Kasumi-1 (cell line): ENCODE results near the gene DCAF6.
"Not testable (repeated sequence)": the region's sequence is repeated elsewhere in the genome, so short reads cannot be mapped to it uniquely, and the experiment has no call there.

ENCODE experiments used
- DNase-seq, 2 experiments: peaks; one replicate each; lab custom pipeline; 2025; lab: John Stamatoyannopoulos, UW

DCAF6 gene

DNA sequence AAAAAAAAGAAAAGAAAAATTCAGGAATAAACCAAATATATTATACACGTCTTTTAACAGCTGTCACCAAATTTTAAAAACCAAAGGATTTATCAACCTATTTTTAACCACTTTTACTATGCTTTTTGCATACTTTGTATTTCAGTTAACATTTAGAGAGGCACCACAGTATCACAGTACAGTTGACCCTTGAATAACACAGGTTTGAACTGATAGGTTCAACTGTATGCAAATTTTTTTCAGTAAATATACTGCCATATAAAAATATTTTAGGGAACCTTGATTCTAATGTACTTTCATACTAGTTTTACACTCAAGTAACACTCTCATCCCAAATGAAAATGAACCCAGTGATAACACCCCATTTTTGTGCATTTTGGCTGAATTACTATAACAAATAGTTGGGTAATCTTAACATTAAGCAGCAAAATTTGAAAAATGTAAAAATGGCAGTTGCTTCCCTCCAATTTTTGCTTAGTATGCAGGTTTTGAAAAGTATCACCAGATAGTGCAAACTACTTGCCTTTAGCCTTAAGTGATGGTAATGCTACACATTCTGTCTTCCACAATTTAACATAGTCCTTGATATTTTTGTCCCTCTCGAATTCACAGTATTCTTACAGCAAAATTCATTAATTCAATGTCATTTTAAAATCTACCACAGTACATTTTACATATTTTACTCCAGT lies 11.8 kb upstream of the DCAF6 start:
- no peak for DNase-seq

DNA sequence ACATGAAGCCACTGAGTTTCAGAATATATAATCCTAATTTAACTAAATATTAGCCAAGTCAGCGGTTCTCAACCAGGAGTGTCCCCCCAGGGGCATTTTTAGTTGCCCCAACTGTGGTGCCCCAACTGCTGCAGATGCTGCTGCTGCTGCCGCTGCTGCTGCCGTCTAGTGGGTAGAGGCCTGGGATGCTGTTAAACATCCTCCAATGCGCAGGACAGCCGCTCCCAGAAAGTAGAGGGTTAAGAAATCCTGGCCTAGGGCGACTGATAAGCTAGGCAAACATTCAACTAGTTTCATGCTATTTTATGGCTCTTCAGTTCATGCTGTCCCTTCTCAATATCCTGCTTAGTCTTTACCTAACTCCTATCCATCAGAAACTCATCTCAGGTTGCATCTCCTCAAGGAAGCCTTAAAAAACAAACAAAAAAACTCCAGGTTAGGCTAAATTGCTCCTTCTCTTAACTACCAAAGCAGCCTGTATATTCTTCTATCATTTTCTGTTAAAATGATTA lies 9.9 kb upstream of the DCAF6 start:
- no peak for DNase-seq

DNA sequence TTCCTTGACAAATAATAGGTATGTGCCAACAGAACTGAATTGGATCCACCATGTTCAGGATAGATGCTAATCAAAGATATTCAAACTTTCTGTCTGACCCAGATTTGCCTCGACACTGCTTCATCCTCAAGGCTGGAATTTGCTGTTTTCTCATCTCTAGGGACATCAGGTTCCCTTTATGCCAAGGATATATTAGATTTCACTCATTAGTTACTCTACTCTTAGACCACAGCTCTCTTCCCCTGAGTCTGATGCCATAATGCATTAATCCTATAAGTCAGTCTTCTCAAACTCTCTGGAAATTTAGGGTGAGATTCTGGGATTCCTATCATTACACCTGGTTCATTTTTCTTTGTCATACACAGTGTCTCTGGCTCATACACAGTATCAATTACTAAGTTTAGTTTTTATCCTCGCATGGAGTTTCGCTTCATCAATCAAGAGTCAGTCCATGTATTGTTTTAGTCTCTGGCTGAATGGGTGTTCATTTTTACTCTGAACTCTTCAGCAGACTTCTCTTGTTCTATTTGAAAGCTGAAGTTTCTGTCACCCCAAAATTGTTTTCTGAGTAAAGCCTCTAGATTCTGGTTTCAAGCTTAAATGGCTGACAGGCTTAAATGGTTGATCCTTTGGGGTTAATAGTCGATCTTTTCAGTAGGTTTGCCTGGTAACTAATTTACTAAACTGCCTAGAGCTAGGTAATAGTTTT lies 9.3 kb upstream of the DCAF6 start:
- no peak for DNase-seq

DNA sequence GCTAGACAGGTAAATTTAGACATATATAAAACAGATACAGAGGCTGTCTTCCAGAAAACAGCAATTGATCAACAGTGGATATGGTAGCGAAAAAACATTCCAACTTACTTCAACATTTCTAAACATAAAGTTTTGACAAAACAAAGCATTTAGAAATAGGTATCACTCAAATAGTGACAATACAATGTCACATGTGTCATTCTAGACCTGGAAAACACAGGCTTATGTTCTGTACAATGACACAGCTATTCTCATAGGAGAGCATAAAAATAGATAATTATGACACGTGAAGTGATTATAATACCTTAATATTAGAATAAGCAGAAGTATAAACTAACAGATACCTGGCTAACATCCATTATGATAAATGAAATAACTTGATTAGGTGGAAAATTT lies 8.0 kb upstream of the DCAF6 start:
- no peak for DNase-seq

DNA sequence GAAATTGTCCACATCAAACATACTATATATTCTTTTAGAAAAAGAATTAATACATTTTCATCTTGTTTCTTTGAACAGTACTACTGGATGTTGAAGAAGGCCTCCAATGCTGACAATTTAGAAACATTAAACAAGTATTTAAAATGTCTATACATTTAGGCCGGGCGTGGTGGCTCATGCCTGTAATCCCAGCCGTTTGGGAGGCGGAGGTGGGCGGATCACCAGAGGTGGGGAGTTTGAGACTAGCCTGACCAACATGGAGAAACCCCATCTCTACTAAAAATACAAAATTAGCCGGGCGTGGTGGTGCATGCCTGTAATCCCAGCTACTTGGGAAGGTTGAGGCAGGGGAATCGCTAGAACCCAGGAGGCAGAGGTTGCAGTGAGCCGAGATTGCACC lies 7.6 kb upstream of the DCAF6 start:
- not testable (repeated sequence) for DNase-seq

DNA sequence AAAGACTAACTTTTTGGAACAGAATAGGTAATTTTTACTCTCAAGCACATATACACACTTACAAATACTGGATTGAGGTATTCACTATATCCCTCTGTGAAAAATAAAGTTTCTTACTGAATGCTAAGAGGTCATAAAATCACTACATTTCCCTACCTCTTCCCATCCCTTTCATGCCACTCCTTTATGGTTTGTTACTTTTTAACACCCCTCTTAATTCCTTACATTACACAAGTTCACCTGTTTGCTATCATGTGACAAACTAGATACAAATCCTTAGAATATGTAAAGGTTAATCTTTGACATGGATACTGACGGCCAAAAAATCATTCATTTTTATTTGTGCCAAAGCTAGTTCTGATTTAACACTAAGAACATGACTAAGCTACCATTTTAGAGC lies 6.8 kb upstream of the DCAF6 start:
- no peak for DNase-seq

DNA sequence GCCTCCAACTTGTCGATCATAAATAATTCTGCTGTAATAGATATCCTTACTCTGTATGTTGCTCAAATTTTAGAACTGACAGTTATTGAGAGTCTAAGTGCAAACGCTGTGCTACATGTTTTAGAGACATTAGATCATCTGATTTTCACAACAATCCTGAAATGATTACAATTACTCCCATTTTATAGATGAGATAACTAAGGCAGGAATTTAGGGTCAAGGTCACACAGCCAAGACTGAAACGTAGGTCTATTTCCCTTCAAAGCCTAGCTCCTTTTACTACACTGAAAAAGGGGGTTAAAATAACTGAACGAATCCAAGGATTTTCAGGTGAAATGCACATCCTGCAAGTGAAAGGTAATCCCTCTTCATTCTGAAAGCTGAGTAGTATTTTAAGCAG lies 2.7 kb upstream of the DCAF6 start:
- no peak for DNase-seq

DNA sequence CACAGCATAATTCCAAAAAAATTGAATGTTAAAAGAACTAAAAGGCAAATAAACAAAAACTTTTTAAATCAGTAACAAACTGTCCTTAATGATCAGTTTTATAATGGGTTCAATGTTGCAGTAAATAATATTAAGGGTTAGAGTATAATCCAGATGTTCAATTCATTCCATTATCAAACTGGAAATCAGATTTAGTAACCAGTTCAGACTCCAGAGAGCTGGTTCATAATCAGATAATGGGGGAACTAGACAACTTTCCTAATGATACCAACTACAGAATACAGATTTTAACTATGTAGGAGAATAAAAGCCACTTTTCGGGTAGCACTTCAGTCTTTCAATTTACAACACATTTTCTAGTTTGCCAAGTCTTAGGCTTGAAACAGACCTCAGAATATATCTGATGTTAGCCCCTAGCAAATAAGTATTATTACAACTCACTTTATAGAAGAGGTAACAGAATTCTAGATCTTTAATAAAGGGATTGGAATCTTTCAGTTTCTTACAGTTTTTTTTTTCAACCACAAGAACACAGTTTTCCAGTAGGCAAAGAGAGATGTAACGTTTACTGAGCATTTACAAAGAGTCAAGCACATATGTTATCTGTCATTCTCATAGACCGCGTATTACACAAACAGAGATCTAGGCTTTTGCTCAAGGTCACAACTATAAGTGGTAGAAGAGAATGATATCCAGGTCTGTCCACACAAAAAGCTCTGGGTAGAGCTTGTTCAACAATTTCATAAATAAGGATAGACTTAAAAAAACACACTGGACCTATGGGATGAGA lies 1.9 kb upstream of the DCAF6 start:
- DNase-seq = peak; percentile 45 to 66

DNA sequence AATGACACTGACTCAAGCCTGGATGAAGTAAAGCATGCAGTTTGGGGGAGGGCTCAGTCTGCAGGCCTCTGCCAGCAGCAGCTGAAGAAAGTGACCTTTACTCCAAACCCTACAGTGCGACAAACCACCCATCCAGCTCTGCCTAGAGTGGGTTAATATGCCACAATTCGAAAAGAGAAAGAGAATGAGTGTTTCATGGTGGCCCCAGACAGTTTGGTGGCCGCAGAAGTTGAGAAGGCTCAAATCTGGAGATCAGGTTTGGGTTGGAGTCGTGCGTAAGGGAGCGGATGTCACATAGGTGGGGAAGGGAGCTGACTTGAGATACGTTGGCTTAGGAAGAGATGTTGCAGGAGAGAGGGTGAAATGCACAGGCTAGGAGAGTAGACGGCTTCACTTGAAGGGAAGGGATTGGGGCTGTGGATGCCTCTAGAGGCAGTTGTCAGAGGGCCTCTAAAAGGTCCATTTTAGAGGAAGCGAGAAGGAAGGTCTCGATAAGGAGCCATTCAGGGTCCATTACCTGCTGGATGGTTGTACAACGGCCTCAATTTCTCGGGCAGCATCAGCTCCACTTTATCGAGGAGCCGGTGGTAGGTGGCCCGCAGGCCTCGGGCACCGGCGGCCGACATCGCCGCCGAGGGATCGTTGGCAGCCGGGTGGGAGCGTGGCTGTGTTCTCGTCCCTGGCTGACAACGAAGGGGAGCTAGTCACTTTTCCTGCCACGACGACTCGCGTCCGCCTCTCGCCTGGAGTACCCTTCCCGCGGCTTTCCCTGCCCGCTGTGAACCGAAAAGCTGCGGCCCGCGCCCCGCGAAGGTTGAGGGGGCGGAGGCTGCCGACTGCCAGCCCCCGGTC lies 1.0 kb upstream of the DCAF6 start:
- peak; percentile 53 to 66 for DNase-seq

DNA sequence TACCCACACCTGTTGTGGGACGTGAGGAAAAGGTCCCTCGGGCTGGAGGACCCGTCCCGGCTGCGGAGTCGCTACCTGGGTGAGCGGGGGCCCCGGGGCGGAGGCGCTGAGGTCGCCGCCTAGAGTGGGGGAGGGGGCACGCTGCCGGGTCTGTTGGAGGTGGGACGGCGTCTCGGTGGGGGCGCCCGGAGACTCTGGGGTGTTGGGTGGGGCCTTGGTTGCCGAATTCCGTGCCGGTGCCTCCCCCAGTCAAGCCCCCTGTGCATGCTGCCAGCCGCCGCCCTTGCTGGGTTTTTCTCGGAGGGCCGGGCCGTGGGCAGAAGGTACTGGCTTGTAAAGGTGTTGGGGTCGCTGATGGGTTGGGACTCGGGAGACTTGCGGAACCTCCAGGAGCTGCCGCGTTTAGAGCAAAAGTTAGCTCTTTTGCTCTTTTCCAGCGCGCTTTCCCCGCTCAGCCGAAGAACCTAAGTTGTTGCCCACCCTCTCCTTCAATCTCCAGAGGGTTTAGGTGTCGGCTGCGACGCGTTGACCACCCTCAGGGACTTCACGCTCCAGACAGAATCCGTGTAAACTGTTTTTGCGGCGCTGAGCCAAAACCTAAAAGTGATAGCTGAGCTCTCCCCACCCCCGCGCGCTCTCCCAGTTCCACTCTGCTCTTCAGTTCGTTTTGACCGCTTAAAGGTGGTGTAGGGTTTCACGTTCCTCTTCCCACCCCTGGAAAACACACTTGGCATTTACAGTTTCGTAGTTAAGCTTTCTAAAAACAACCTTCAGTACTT lies 636 bp downstream of the DCAF6 start, which contains the start of gene MPC2:
MPC2 (minus strand) TSS at position 143 of the 779 bp plus-strand sequence. CDS start 1,231 bp downstream, outside the sequence.
- peak; percentile 81 to 84 for DNase-seq

DNA sequence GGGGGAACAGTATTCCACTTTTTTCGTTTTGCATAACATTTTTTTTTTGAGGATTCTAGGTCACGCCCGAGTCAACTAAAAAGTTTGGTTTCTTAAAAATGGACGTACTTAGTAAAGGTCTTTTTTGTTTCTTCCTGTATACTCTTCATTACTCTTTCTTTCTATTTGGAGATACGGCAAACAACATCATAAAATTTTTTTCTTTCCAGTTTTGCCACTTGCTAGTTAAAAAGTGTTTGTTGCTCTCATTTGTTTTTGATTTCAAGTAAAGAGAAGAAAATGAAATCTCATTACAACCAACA lies 1.2 kb downstream of the DCAF6 start:
- no peak for DNase-seq

DNA sequence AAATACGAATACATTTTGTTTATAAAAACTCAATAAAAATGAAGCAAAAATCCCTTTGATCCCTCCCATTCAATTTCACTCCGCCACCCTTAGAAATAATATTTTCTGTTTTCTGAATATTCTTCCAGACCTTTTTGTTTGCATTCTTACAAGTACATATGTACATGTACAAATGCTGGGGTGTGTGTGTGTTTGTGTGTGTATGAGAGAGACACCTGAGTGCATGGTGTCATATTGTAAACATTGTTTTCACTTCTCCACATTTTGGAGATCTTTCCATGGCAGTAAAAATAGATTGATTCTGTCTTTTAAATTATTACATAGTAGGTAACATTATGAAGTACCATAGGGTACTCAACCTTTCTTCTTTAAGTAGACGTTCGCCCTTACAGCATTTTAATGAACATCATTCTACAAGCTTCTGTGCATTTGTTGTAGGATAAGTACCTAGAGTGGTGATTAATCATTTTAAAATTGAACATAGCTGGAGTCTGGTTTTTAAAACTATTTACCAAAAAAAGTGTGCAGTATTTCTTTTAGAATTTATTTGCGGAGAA lies 1.7 kb downstream of the DCAF6 start:
- DNase-seq = no peak

DNA sequence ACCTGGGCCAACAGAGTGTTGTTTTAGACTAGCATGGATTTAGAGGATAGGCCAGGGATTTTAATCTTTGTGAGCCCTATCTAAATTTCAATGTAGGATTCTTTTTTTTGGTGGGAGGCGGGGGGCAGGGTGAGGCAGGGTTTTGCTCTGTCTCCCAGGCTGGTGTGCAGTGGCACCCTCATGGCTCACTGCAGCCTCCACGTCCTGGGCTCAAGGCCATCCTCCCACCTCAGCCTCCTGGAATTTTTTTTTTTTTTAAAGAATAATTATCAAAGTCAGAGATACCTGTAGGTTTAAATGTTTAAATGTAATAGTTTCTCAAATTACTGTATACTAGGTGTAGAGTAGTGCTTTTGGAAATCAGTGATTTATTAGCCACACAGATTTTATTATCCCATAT lies 3.8 kb downstream of the DCAF6 start:
- DNase-seq = no peak

DNA sequence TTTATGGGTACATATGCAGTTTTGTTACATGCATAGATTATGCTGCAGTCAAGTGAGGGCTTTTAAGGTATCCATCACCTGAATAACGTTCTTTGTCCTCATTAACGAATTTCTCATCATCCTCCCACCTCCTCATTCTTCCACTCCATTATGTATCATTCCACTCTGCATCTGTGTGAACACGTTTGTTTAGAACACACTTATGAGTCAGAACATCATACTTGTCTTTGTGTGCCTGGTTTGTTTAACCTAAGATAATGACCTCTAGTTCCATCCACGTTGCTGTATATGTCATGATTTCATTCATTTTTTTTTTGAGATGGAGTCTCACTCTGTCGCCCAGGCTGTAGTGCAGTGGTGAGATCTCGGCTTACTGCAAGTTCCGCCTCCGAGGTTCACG lies 7.1 kb downstream of the DCAF6 start:
- DNase-seq = no peak

DNA sequence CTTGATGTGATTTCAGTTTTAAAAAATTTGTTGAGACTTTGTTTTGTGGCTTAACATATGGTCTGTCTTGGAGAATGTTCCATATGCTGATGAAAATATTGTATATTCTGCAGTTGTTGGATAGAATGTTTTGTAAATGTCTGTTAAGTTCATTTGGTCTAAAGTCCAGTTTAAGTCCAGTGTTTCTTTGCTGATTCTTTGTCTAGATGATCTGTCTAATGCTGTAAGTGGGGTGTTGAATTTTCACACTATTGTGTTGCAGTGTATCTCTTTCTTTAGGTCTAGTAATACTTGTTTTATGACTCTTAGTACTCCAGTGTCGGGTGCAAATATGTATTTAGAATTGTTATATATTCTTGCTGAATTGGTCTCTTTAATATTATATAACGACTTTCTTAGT lies 11.2 kb downstream of the DCAF6 start:
- no peak for DNase-seq

DNA sequence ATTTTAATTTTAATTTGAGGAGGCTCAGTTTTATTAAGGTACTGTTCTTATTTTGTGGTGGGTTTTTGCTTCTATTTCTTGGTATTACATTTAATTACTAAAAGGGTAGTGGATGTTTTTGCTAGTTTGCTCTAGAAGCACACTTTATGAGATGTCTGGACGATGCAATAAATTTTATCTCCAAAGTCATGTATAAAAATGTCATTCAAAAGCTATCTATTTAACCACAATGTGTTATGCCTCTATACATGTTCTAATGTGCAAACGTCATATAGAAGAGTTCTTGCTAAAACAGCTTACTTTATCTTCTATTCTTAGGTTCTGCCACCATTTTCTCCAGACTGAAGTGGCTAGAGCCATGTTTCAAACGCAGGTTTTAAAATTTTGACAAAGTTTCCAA lies 13.3 kb downstream of the DCAF6 start:
- no peak for DNase-seq

DNA sequence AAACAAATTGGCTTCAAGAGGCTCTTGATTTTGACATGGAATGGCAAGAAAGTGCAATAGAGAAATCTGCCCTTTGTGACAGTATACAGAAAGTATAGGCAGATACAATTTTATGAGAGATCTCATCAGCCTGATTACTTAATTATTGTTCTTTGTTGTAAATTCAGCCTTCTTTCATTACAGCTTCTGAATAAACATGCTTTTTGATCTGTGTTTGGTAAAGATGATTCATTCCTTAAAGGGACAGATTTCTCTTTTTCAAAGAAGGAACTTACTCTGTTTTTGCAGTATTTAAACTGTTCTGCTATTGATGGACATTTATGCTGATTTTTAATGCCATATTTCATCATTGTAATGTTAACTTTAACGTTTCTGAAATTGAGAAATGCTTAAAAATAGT lies 14.1 kb downstream of the DCAF6 start:
- no peak for DNase-seq

DNA sequence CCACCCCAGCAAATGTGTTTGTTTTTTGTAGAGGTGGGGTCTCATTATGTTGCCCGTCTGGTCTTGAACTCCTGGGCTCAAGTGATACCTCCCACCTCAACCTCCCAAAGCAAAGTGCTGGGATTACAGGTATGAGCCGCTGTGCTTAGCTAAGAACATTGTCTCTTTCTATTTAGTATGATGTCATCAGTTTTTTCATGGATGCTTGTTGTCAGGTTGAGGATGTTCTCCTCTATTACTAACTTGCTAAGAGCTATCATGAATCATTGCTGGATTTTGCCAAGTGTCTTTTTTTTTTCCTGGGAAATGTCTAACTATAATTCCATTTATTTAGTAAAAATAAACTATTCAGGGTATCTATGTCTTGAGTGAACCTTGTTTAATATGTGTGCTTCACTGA lies 19.4 kb downstream of the DCAF6 start:
- DNase-seq = no peak

DNA sequence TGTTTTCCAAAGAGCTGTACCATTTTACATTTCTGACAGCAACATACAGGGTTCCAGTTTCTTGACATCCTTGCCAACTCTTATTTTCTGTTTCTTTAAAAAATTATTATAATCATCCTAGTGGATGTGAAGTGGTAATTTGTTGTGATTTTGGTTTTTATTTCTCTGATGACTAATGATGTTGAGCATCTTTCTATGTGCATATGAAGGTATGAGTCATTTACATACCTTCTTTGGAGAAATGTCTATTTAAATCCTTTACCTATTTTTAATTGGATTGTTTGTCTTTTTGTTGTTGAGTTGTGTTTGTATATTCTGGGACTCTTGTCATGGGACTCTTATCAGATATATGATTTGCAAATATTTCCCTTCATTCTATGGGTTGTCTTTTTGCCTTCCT lies 21.2 kb downstream of the DCAF6 start:
- DNase-seq = no peak

DNA sequence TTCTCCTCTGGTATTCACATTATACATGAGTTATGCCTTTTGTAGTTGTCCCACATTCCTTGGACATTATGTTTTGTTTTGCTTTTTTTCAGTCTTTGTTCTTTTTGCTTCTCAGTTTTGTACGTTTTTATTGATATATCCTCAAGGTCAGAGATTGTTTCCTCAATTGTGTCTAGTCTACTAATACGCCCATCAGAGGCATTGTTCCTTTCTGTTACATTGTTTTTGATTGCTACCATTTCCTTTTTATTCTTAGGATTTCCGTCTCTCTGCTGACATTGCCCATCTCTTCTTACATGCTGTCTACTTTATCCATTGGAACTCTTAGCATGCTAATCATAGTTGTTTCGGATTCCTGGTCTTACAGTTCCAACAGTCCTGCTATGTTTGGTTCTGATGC lies 28.2 kb downstream of the DCAF6 start:
- DNase-seq = no peak

DNA sequence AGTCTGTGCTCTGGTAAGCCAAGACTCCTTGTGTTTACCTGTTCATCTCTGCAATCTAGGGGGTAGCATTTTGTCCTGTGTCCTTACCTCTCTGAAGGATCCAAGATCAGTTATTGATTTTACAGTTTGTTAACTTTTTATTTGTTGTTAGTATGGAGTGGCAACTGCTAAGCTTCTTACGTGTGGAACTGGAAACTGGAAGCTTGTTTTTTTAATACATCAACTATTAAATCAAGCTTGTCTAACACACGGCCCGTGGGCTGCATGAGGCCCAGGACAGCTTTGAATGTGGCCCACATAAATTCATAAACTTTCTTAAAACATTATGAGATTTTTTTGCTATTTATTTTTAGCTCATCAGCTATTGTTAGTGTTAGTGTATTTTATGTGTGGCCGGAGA lies 29.6 kb downstream of the DCAF6 start:
- no peak for DNase-seq
